Vagina (tissue), 2 donors: Measurements from ENCODE around the gene SEPHS2.

Experiments used
- CTCF ChIP-seq, 3 experiments: fragments of 450-650 bp in 2 of 3; fragments of 200-600 bp in 1 of 3; sonication (generic) in 1 of 3; IDR thresholded peaks; one replicate each; pipeline ENCODE4 v1.5.1; 2017 to 2019; ENCODE audit warnings: antibody characterized with exemption in 3 of 3, mild to moderate bottlenecking in 2 of 3, moderate library complexity in 2 of 3
- POLR2A ChIP-seq, 2 donors: fragments of 450-650 bp; IDR thresholded peaks; one replicate each; pipeline ENCODE4 v1.6.1; 2017; ENCODE audit warnings: antibody characterized with exemption in 2 of 2, mild to moderate bottlenecking in 2 of 2, moderate library complexity in 2 of 2
- POLR2AphosphoS5 ChIP-seq, 2 donors: sonication (generic); formaldehyde crosslinking; IDR thresholded peaks; one replicate each; pipeline ENCODE4 v1.9.0; 2017; ENCODE audit warnings: antibody characterized with exemption in 2 of 2, mild to moderate bottlenecking in 2 of 2, low read depth in 1 of 2; ENCODE audit not compliant: insufficient read depth in 1 of 2

- TF ChIP-seq POLR2A (IDR thresholded peaks at IDR 0.05) = no peak
- TF ChIP-seq CTCF (IDR thresholded peaks at IDR 0.05) = no peak
- no peak for TF ChIP-seq POLR2AphosphoS5 (IDR thresholded peaks at IDR 0.05; ENCODE audit: insufficient read depth in 1 of 2, low read depth in 1 of 2)
Measured at GRCh38 chr16:30481381-30481780, 35.7 kb upstream of the SEPHS2 start.
